Panc1 (cell line): ENCODE data around the gene C9orf153. TPM values are rescaled to one million over a fixed set of nuclear protein-coding genes. Genes with fewer than 3 reads are reported as not detected.

Source experiments
- ATAC-seq: fragments of 200-7000 bp; cut with Tn5 transposase; 2 replicates; pipeline ENCODE4 v1.9.1; 2020; ENCODE audit warnings: mild to moderate bottlenecking, moderate library complexity
- BruUV-seq: library from RNA; stranded (reverse); fragments of 400-500 nt; replicated peaks from 2 replicates; lab custom pipeline; 2021; lab: Mats Ljungman, UMichigan
- CTCF ChIA-PET: fragments of 300-600 bp; sonication (Branson Sonifier 250); formaldehyde crosslinking; loops from one replicate; lab custom pipeline; 2022; ENCODE audit warnings: antibody characterized with exemption; lab: Charles Lee
- POLR2A ChIA-PET: fragments of 300-600 bp; sonication (Branson Sonifier 250); formaldehyde crosslinking; loops from one replicate; lab custom pipeline; 2022; ENCODE audit warnings: antibody characterized with exemption; lab: Charles Lee
- DNase-seq: peaks from one replicate; pipeline ENCODE4 v3.0.0-alpha.2; 2010; ENCODE audit warnings: low read depth, low spot score
- H3K27ac ChIP-seq: 2 replicates; pipeline ENCODE4 v1.5.1; 2011; ENCODE audit warnings: mild to moderate bottlenecking, low read length, inconsistent platforms
- H3K27me3 ChIP-seq: fragments of 200-500 bp; sonication (Bioruptor generic); 2 replicates; pipeline ENCODE4 v1.6.0; 2014; ENCODE audit warnings: low read length, inconsistent platforms; ENCODE audit not compliant: control insufficient read depth, insufficient read depth
- H3K36me3 ChIP-seq: fragments of 200-500 bp; sonication (Bioruptor generic); 2 replicates; pipeline ENCODE4 v1.5.1; 2014; ENCODE audit warnings: inconsistent platforms, mild to moderate bottlenecking, low read length, moderate library complexity; ENCODE audit not compliant: control insufficient read depth, insufficient read depth
- H3K4me1 ChIP-seq: 2 replicates; pipeline ENCODE4 v1.5.1; 2011; ENCODE audit warnings: inconsistent platforms, mild to moderate bottlenecking, low read length, moderate library complexity; ENCODE audit not compliant: control insufficient read depth, insufficient read depth
- H3K4me3 ChIP-seq, 2 experiments: 2 replicates each; pipeline ENCODE4 v1.5.1; 2011 to 2012; ENCODE audit warnings: low read depth in 2 of 2, low read length in 2 of 2, mild to moderate bottlenecking in 2 of 2, inconsistent platforms in 1 of 2, moderate library complexity in 1 of 2
- H3K9me3 ChIP-seq: fragments of 200-500 bp; sonication (Bioruptor generic); 2 replicates; pipeline ENCODE4 v1.5.1; 2014; ENCODE audit warnings: low read depth, mild to moderate bottlenecking, inconsistent platforms, low read length, moderate library complexity; ENCODE audit not compliant: control insufficient read depth, insufficient read depth
- CTCF ChIP-seq: fragments of 450-650 bp; IDR thresholded peaks from 2 replicates; pipeline ENCODE4 v1.5.1; 2017; ENCODE audit warnings: mild to moderate bottlenecking
- POLR2AphosphoS5 ChIP-seq: IDR thresholded peaks from 2 replicates; pipeline ENCODE4 v1.6.1; 2012; ENCODE audit warnings: mild to moderate bottlenecking, low read depth, low read length, moderate library complexity
- REST ChIP-seq, 2 experiments: IDR thresholded peaks; 2 replicates each; pipeline ENCODE4 v1.6.1; 2011 to 2012; ENCODE audit warnings: low read depth in 2 of 2, control low read depth in 1 of 2, low read length in 1 of 2, mild to moderate bottlenecking in 1 of 2, moderate library complexity in 1 of 2; ENCODE audit not compliant: insufficient read depth in 1 of 2
- SIN3A ChIP-seq: IDR thresholded peaks from 2 replicates; pipeline ENCODE4 v1.6.1; 2012; ENCODE audit warnings: low read depth, mild to moderate bottlenecking, low read length, moderate library complexity, borderline replicate concordance; ENCODE audit not compliant: insufficient read depth
- TCF7L2 ChIP-seq: IDR thresholded peaks from 2 replicates; pipeline ENCODE4 v1.6.1; 2011; ENCODE audit warnings: mild to moderate bottlenecking, low read depth, low read length, inconsistent platforms
- in situ Hi-C: cut with HindIII; loops from 2 replicates; pipeline ENCODE4 v1.10.0; 2016; ENCODE audit warnings: low sequenced_read_pairs, low pct_unique_long_range_greater_than_20kb
- intact Hi-C: fragments of 100-400 bp; cut with micrococcal nuclease; formaldehyde crosslinking; loops from one replicate; pipeline ENCODE4 v1.10.0; 2022; ENCODE audit not compliant: unreplicated experiment
- total RNA-seq: library from RNA; stranded (reverse); gene quantifications from one replicate; pipeline ENCODE4 v1.2.1, GENCODE V29; 2021; ENCODE audit not compliant: unreplicated experiment

The C9orf153 gene
- total RNA-seq, 1 experiment from 2014 or later, result not detected

GRCh38 chr9:86257391-86257790 is 2.1 kb downstream of the C9orf153 start:
- intact Hi-C loops, result no loop called here
- ATAC-seq (no peak), DNase-seq (no peak)
- no peaks in the 10 kb centered on the region for H3K36me3 ChIP-seq
- H3K9me3 ChIP-seq, result no peaks in the 10 kb centered on the region
- TF ChIP-seq CTCF (no peak), REST (IDR thresholded peaks at IDR 0.05; ENCODE audit: insufficient read depth in 1 of 2, low read depth in 2 of 2, low read length in 1 of 2) (no peak), TCF7L2 (no peak), POLR2AphosphoS5 (no peak), SIN3A (no peak)
- ChIA-PET CTCF (no interaction called here), POLR2A (no interaction called here)
- BruUV-seq, result no TSS peak
- no peak overlapping the region for H3K27ac ChIP-seq
- in situ Hi-C loops, result no loop called here
- no peaks in the 10 kb centered on the region for H3K4me1 ChIP-seq
- no peaks in the 10 kb centered on the region for H3K27me3 ChIP-seq
- no peak overlapping the region for H3K4me3 ChIP-seq

- DNase-seq, result no peak
- no peak for ATAC-seq
- ChIA-PET CTCF (no interaction called here), POLR2A (no interaction called here)
- Histone ChIP-seq H3K36me3 (no peaks in the 10 kb centered on the region), H3K4me3 (no peak overlapping the region), H3K9me3 (no peaks in the 10 kb centered on the region), H3K27ac (no peak overlapping the region), H3K27me3 (no peaks in the 10 kb centered on the region), H3K4me1 (no peaks in the 10 kb centered on the region)
- in situ Hi-C loops, result no loop called here
- BruUV-seq, result no TSS peak
- intact Hi-C loops, result no loop called here
- no peak for TF ChIP-seq SIN3A
- TF ChIP-seq REST (IDR thresholded peaks at IDR 0.05; ENCODE audit: insufficient read depth in 1 of 2, low read depth in 2 of 2, low read length in 1 of 2), result no peak
- no peak for TF ChIP-seq CTCF
- no peak for TF ChIP-seq TCF7L2
Measured at GRCh38 chr9:86256653-86257052, 2.8 kb downstream of the C9orf153 start.
